OCI-LY7 (cell line): ENCODE measurements around the gene SLC22A12. TPM values are rescaled to one million over a fixed set of nuclear protein-coding genes. Genes with fewer than 3 reads are reported as not detected.

ENCODE experiments used
- BruUV-seq: library from RNA; stranded (reverse); fragments of 400-500 nt; replicated peaks from 2 replicates; lab custom pipeline; 2021; lab: Mats Ljungman, UMichigan
- CTCF ChIA-PET: fragments of 300-600 bp; sonication (Branson Sonifier 250); formaldehyde crosslinking; loops from one replicate; lab custom pipeline; 2022; ENCODE audit warnings: antibody characterized with exemption; ENCODE audit not compliant: unreplicated experiment; lab: Charles Lee
- POLR2A ChIA-PET: fragments of 300-600 bp; sonication (Branson Sonifier 250); formaldehyde crosslinking; loops from one replicate; lab custom pipeline; 2022; ENCODE audit warnings: antibody characterized with exemption; lab: Charles Lee
- DNase-seq: peaks from one replicate; pipeline ENCODE4 v3.0.0-alpha.2; 2015; ENCODE audit warnings: low spot score
- H2AFZ ChIP-seq: fragments of 200-600 bp; sonication (generic), shearing (Covaris generic); 2 replicates; pipeline ENCODE4 v1.6.1; 2014; ENCODE audit warnings: mild to moderate bottlenecking, antibody characterized with exemption, low read length, moderate library complexity
- H3K27ac ChIP-seq: fragments of 200-600 bp; sonication (generic); 2 replicates; pipeline ENCODE4 v1.5.1; 2014; ENCODE audit warnings: mixed run types, low read depth, mild to moderate bottlenecking, moderate library complexity, low read length, inconsistent platforms; ENCODE audit not compliant: poor library complexity, severe bottlenecking
- H3K36me3 ChIP-seq: fragments of 200-600 bp; sonication (generic); 2 replicates; pipeline ENCODE4 v1.6.1; 2014; ENCODE audit warnings: mild to moderate bottlenecking, antibody characterized with exemption, low read length, moderate library complexity, mixed read lengths; ENCODE audit not compliant: insufficient read depth
- H3K4me1 ChIP-seq: fragments of 200-600 bp; sonication (generic); 2 replicates; pipeline ENCODE4 v1.5.1; 2014; ENCODE audit warnings: mild to moderate bottlenecking, low read length; ENCODE audit not compliant: insufficient read depth, poor library complexity, severe bottlenecking
- H3K4me2 ChIP-seq: fragments of 200-600 bp; sonication (generic); 2 replicates; pipeline ENCODE4 v1.6.1; 2014; ENCODE audit warnings: mild to moderate bottlenecking, low read length
- H3K4me3 ChIP-seq: fragments of 200-600 bp; sonication (generic); 2 replicates; pipeline ENCODE4 v1.5.1; 2014; ENCODE audit warnings: mild to moderate bottlenecking, low read depth, low read length; ENCODE audit not compliant: poor library complexity, severe bottlenecking
- H3K79me2 ChIP-seq: fragments of 200-600 bp; sonication (generic); 2 replicates; pipeline ENCODE4 v1.6.1; 2016; ENCODE audit warnings: low read depth, mild to moderate bottlenecking, low read length, moderate library complexity, mixed read lengths; ENCODE audit not compliant: insufficient read depth
- H3K9me2 ChIP-seq: fragments of 200-600 bp; sonication (generic); 2 replicates; pipeline ENCODE4 v1.6.1; 2016; ENCODE audit warnings: mild to moderate bottlenecking, low read length, mixed read lengths; ENCODE audit not compliant: insufficient read depth
- H3K9me3 ChIP-seq: fragments of 200-600 bp; sonication (generic); 2 replicates; pipeline ENCODE4 v1.6.1; 2014; ENCODE audit warnings: mild to moderate bottlenecking, mixed run types, low read length, mixed read lengths
- H4K20me1 ChIP-seq: fragments of 200-600 bp; sonication (generic); 2 replicates; pipeline ENCODE4 v1.6.1; 2014; ENCODE audit warnings: mild to moderate bottlenecking, antibody characterized with exemption, low read length, moderate library complexity, mixed read lengths; ENCODE audit not compliant: insufficient read depth
- CTCF ChIP-seq: fragments of 200-600 bp; sonication (generic); conservative IDR thresholded peaks from 2 replicates; pipeline ENCODE4 v1.5.1; 2014; ENCODE audit warnings: mild to moderate bottlenecking, antibody characterized with exemption, low read length, moderate library complexity, mixed read lengths
- EZH2phosphoT487 ChIP-seq: fragments of 200-600 bp; sonication (generic); IDR thresholded peaks from 2 replicates; pipeline ENCODE4 v1.6.1; 2018; ENCODE audit warnings: low read depth, borderline replicate concordance, mild to moderate bottlenecking, mixed run types, antibody characterized with exemption, low read length, moderate library complexity, mixed read lengths
- intact Hi-C: fragments of 100-400 bp; cut with micrococcal nuclease; formaldehyde crosslinking; loops from one replicate; pipeline ENCODE4 v1.10.0; 2022; ENCODE audit not compliant: unreplicated experiment
- total RNA-seq, 2 experiments: library from RNA; depleted of rRNA in 1 of 2; stranded (reverse); fragments of >200 nt in 1 of 2; shearing (Covaris generic) in 1 of 2; gene quantifications; 2 replicates each; pipeline ENCODE4 v1.2.3, GENCODE V29; 2014 to 2022

Gene SLC22A12
- total RNA-seq, 2 experiments from 2014 or later, result not detected

- TF ChIP-seq CTCF, result no peak
- no peak for TF ChIP-seq EZH2phosphoT487
- Histone ChIP-seq H3K4me2 (no peak overlapping the region), H3K4me1 (peaks cover under 1% of the 10 kb centered on the region), H2AFZ (no peak overlapping the region), H3K9me3 (no peaks in the 10 kb centered on the region), H3K27ac (no peak overlapping the region), H3K36me3 (no peaks in the 10 kb centered on the region), H3K9me2 (no peaks in the 10 kb centered on the region), H3K4me3 (no peak overlapping the region), H4K20me1 (no peaks in the 10 kb centered on the region), H3K79me2 (no peaks in the 10 kb centered on the region)
- ChIA-PET CTCF (no interaction called here), POLR2A (interaction anchor here (0.6 kb wide), 1 partner anchor 14 kb away, joined by 3 read pairs; no protein-coding TSS in a partner anchor)
- no TSS peak for BruUV-seq
- DNase-seq, result no peak
- intact Hi-C loops, result no loop called here
Measured at GRCh38 chr11:64572143-64572542, 18.9 kb upstream of the SLC22A12 start.

GRCh38 chr11:64577202-64577601 lies 13.8 kb upstream of the SLC22A12 start:
- no peak for DNase-seq
- BruUV-seq, result no TSS peak

More at GRCh38 chr11:64577202-64577601, 13.8 kb upstream of the SLC22A12 start:
- Histone ChIP-seq H3K4me1 (no peaks in the 10 kb centered on the region), H3K4me3 (no peak overlapping the region), H3K79me2 (no peaks in the 10 kb centered on the region), H3K27ac (no peak overlapping the region), H3K9me2 (no peaks in the 10 kb centered on the region), H3K4me2 (no peak overlapping the region), H3K36me3 (no peaks in the 10 kb centered on the region), H3K9me3 (no peaks in the 10 kb centered on the region), H4K20me1 (no peaks in the 10 kb centered on the region), H2AFZ (no peak overlapping the region)
- no peak for TF ChIP-seq CTCF
- TF ChIP-seq EZH2phosphoT487, result no peak
- CTCF ChIA-PET, result no interaction called here
- intact Hi-C loops, result no loop called here
- POLR2A ChIA-PET, result no interaction called here
